ENCODE measurements around the gene SUCLG2.

- peak; percentile 63 for TF ChIP-seq CTCF (IDR thresholded peaks at IDR 0.05; ENCODE audit: low read depth, low read length, poor library complexity, severe bottlenecking)
- TF ChIP-seq EZH2phosphoT487 (IDR thresholded peaks at IDR 0.05; ENCODE audit: borderline replicate concordance, low read length): no peak
These were observed 272.6 kb downstream of the SUCLG2 start for GRCh38 chr3:67381667-67382272.

Measured in DOHH2 (cell line).